Activated CD8-positive, alpha-beta memory T cell treated with anti-CD3 and anti-CD28 coated beads for 36 hours (primary cell): ENCODE measurements around the gene SCGB1D4. TPM values are rescaled to one million over a fixed set of nuclear protein-coding genes. Genes with fewer than 3 reads are reported as not detected.
"Not testable (repeated sequence)": the region's sequence is repeated elsewhere in the genome, so short reads cannot be mapped to it uniquely, and the experiment has no call there.

Experiments
- CTCF ChIA-PET: fragments of 350-600 bp; sonication (Branson Sonifier 250); formaldehyde crosslinking; loops from one replicate; lab custom pipeline; 2021; ENCODE audit warnings: antibody characterized with exemption; lab: Charles Lee
- POLR2A ChIA-PET: fragments of 350-600 bp; sonication (Branson Sonifier 250); formaldehyde crosslinking; loops from one replicate; lab custom pipeline; 2021; ENCODE audit warnings: antibody characterized with exemption; lab: Charles Lee
- total RNA-seq, 2 experiments: library from RNA; stranded (reverse); gene quantifications; one replicate each; pipeline ENCODE4 v1.2.3, GENCODE V29; 2021

SCGB1D4 gene, protein sequence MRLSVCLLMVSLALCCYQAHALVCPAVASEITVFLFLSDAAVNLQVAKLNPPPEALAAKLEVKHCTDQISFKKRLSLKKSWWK
- total RNA-seq, result not detected

- ChIA-PET POLR2A (no interaction called here), CTCF (no interaction called here)
These were observed at the start of gene SCGB1D4 for GRCh38 chr11:62298975-62299374. Gene SCGB1D4, minus strand, starts transcription at chr11:62299075. Its CDS starts 65 bp downstream, at chr11:62299010.

- CTCF ChIA-PET, result no interaction called here
- POLR2A ChIA-PET, result no interaction called here
These were observed 47.0 kb upstream of the SCGB1D4 start for GRCh38 chr11:62345861-62346260.

GRCh38 chr11:62344210-62344609, 45.3 kb upstream of the SCGB1D4 start:
- ChIA-PET POLR2A (no interaction called here), CTCF (interaction anchor here (0.7 kb wide), 1 partner anchor 909 kb away, joined by 3 read pairs; no protein-coding TSS in a partner anchor)

GRCh38 chr11:62343646-62344190, 44.8 kb upstream of the SCGB1D4 start:
- CTCF ChIA-PET, result interaction anchor here (0.7 kb wide), 2 partner anchors 910 to 1139 kb away, joined by 3 to 4 read pairs; no protein-coding TSS in a partner anchor
- POLR2A ChIA-PET, result not testable (repeated sequence)

- ChIA-PET POLR2A (no interaction called here), CTCF (interaction anchor here (0.5 to 0.6 kb wide), 2 partner anchors 13 to 43 kb away, joined by 3 read pairs; no protein-coding TSS in a partner anchor)
These were observed 42.7 kb upstream of the SCGB1D4 start for GRCh38 chr11:62341588-62341987.

DNA sequence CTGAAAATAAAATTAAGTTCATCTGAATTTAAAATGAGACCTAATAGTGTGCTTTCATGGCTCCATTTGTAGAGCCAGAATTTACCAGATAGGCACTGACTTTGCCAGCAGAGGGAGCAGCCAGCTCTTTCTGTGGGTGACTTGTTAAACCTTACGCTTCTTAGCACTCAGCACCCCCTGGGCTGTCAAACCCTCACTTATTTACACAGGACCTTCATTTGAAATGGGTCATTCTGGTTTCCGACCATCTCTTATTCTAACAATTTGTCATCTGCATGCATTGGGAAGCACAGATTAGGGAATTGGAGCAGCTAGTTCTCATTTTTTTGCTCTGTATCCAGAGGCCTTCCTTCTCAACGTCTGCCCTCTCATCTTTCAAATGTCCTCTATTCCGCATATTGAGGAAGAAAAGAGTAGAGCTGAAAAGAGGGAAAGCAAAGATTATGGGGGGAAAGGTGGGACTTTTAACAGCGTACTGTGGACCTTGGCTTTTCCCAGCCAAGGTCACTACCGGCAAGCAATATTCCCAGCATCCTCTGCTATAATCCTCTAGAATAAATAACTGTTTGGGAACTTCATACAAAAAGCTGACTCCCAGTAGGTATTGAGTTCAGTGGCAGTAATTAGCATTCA, 41.5 kb upstream of the SCGB1D4 start:
- POLR2A ChIA-PET, result interaction anchor here (0.6 kb wide), 1 partner anchor 340 kb away, joined by 6 read pairs; no protein-coding TSS in a partner anchor
- CTCF ChIA-PET, result interaction anchor here (0.9 to 1.8 kb wide), 8 partner anchors 10 to 55 kb away, joined by 3 to 12 read pairs (median 4); no protein-coding TSS in a partner anchor

- CTCF ChIA-PET, result interaction anchor here (0.6 to 1.5 kb wide), 6 partner anchors 16 to 540 kb away, joined by 3 to 5 read pairs (median 3); no protein-coding TSS in a partner anchor
- POLR2A ChIA-PET, result no interaction called here
These were observed 39.3 kb upstream of the SCGB1D4 start for GRCh38 chr11:62338218-62338617.

- ChIA-PET CTCF (interaction anchor here (0.6 to 1.5 kb wide), 5 partner anchors 17 to 166 kb away, joined by 3 to 4 read pairs (median 3); no protein-coding TSS in a partner anchor), POLR2A (no interaction called here)
These were observed 38.7 kb upstream of the SCGB1D4 start, which contains the start of gene ASRGL1 for GRCh38 chr11:62337303-62338181. Gene ASRGL1, plus strand, starts transcription at chr11:62337448. Its CDS starts 530 bp downstream, at chr11:62337978.

GRCh38 chr11:62336949-62337302, 38.1 kb upstream of the SCGB1D4 start:
- CTCF ChIA-PET, result interaction anchor here (1.5 kb wide), 1 partner anchor 88 kb away, joined by 4 read pairs; no protein-coding TSS in a partner anchor
- POLR2A ChIA-PET, result not testable (repeated sequence)

DNA sequence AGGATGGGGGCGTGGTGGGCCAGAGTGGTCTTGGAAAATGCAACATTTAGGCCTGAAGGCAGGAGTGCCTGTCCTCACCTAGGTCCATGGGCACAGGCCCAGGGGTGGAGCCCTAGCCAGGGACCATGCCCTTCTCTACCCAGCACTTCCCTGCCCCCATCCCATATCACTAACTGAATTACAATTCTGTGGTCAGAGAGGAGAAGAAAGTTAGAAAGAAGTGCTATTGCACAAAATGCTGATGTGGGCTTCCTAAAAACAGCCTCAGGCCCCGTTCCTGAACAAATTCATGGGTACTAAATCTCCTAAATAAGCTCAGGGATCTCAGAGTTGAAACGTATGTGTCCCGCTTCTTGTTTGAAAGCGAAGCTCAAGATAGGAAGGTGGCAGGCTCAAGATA, 34.9 kb upstream of the SCGB1D4 start:
- ChIA-PET CTCF (no interaction called here), POLR2A (no interaction called here)

DNA sequence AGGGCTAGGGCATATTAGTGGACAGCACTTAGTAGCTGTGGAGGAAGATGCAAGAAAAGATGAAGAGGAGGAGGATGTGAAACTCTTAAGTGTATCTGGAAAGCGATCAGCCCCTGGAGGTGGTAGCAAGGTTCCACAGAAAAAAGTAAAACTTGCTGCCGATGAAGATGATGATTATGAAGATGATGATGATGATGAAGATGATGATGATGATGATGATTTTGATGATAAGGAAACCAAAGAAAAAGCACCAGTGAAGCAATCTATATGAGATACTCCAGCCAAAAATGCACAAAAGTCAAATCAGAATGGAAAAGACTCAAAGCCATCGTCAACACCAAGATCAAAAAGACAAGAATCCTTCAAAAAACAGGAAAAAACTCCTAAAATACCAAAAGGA, 32.4 kb upstream of the SCGB1D4 start:
- POLR2A ChIA-PET, CTCF ChIA-PET: not testable (repeated sequence)

- CTCF ChIA-PET, result interaction anchor here (0.6 to 1.0 kb wide), 2 partner anchors 12 to 156 kb away, joined by 3 read pairs; no protein-coding TSS in a partner anchor
- POLR2A ChIA-PET, result not testable (repeated sequence)
These were observed 28.7 kb upstream of the SCGB1D4 start for GRCh38 chr11:62327541-62327940.

GRCh38 chr11:62326719-62327118, 27.8 kb upstream of the SCGB1D4 start:
- CTCF ChIA-PET, POLR2A ChIA-PET: not testable (repeated sequence)

DNA sequence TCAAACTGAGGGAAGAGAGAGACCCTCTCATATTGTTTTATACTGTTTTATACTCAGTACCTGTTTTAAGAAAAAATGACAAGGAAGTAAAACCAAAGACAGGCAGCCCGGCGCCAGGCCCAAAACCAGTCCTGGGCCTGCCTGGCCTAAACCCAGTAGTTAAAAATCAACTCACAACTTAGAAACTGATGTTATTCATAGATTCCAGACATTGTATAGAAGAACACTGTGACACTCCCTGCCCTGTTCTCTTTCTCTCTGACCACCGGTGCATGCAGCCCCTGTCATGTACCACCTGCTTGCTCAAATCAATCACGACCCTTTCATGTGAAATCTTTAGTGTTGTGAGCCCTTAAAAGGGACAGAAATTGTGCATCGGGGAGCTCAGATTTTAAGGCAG, 26.9 kb upstream of the SCGB1D4 start:
- POLR2A ChIA-PET, CTCF ChIA-PET: not testable (repeated sequence)

GRCh38 chr11:62324731-62325556, 26.1 kb upstream of the SCGB1D4 start:
- CTCF ChIA-PET, result no interaction called here
- POLR2A ChIA-PET, result no interaction called here

- POLR2A ChIA-PET, result no interaction called here
- CTCF ChIA-PET, result interaction anchor here (1.2 to 1.7 kb wide), 3 partner anchors 11 to 151 kb away, joined by 3 to 6 read pairs (median 5); no protein-coding TSS in a partner anchor
These were observed 23.6 kb upstream of the SCGB1D4 start for GRCh38 chr11:62322524-62322923.

DNA sequence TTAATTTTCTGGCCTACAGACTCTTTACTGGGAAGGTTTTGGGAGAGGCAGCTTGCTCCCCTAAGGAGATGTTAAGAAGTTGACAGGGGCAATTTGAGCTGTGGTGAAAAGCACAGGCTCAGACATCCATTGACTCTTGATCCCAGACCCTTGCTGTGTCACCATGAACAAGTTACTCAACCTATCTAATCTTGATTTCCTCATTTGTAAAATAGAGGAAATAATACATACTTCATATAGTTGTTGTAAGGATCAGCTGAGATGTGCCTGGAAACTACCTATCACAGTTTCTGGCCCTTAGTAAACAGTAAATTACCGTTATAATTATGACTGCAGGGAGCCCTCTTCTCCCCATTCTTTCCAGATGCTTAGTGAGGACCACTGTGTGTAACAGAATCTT, 16.6 kb upstream of the SCGB1D4 start:
- ChIA-PET POLR2A (no interaction called here), CTCF (no interaction called here)

DNA sequence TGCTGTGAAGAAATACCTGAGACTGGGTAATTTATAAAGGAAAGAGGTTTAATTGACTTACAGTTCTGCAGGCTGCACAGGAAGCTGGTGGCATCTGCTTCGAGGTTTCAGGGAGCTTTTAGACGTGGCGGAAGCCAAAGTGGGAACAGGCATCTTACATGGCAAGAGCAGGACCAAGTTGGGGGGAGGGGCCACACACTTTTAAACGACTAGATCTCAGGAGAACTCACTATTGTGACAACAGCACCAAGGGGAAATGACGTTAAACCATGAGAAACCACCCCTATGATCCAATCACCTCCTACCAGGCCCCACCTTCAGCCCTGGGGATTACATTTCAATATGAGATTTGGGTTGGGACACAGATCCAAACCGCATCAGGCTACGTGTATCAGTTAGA, 11.1 kb upstream of the SCGB1D4 start:
- CTCF ChIA-PET, result no interaction called here
- POLR2A ChIA-PET, result no interaction called here
